Mesendoderm (in vitro differentiated cells): ENCODE measurements around the gene RTL9.
"Not testable (repeated sequence)": the region's sequence is repeated elsewhere in the genome, so short reads cannot be mapped to it uniquely, and the experiment has no call there.

Experiments used
- DNase-seq: peaks from one replicate; pipeline ENCODE4 v3.0.0; 2013
- H2AK5ac ChIP-seq: 2 replicates; pipeline ENCODE4 v1.6.1; 2013; ENCODE audit warnings: low read length, inconsistent platforms
- H2BK120ac ChIP-seq: 2 replicates; pipeline ENCODE4 v1.6.1; 2013; ENCODE audit warnings: low read depth, mild to moderate bottlenecking, low read length, moderate library complexity, mixed read lengths
- H2BK15ac ChIP-seq: replicated peaks from 2 replicates; pipeline ENCODE4 v1.6.1; 2013; ENCODE audit warnings: low read depth, mild to moderate bottlenecking, moderate library complexity
- H2BK5ac ChIP-seq: 2 replicates; pipeline ENCODE4 v1.6.1; 2013; ENCODE audit warnings: low read length, inconsistent platforms
- H3K18ac ChIP-seq: 2 replicates; pipeline ENCODE4 v1.6.1; 2013; ENCODE audit warnings: mild to moderate bottlenecking, low read length, mixed read lengths
- H3K23ac ChIP-seq: one replicate; pipeline ENCODE4 v1.6.1; 2013; ENCODE audit warnings: low read length
- H3K27ac ChIP-seq: 2 replicates; pipeline ENCODE4 v1.5.1; 2013; ENCODE audit warnings: low read depth, mild to moderate bottlenecking, inconsistent platforms, low read length, moderate library complexity
- H3K27me3 ChIP-seq: 2 replicates; pipeline ENCODE4 v1.6.1; 2013; ENCODE audit warnings: low read length, control low read depth, mild to moderate bottlenecking, inconsistent platforms; ENCODE audit not compliant: insufficient read depth, poor library complexity
- H3K36me3 ChIP-seq: 2 replicates; pipeline ENCODE4 v1.6.1; 2013; ENCODE audit warnings: low read length, inconsistent platforms; ENCODE audit not compliant: control insufficient read depth, insufficient read depth
- H3K4ac ChIP-seq: one replicate; pipeline ENCODE4 v1.6.1; 2013; ENCODE audit warnings: low read depth, mild to moderate bottlenecking, low read length, moderate library complexity
- H3K4me1 ChIP-seq: 2 replicates; pipeline ENCODE4 v1.6.1; 2013; ENCODE audit warnings: low read depth, low read length, inconsistent platforms; ENCODE audit not compliant: control insufficient read depth
- H3K4me2 ChIP-seq: 2 replicates; pipeline ENCODE4 v1.6.1; 2013; ENCODE audit warnings: low read length
- H3K4me3 ChIP-seq: 2 replicates; pipeline ENCODE4 v1.5.1; 2013; ENCODE audit warnings: mild to moderate bottlenecking, low read length
- H3K56ac ChIP-seq: one replicate; pipeline ENCODE4 v1.6.1; 2013; ENCODE audit warnings: low read length
- H3K79me1 ChIP-seq: 2 replicates; pipeline ENCODE4 v1.6.1; 2013; ENCODE audit warnings: low read length, inconsistent platforms
- H3K79me2 ChIP-seq: 2 replicates; pipeline ENCODE4 v1.6.1; 2013; ENCODE audit warnings: mild to moderate bottlenecking, low read length; ENCODE audit not compliant: control insufficient read depth, insufficient read depth
- H3K9ac ChIP-seq: 2 replicates; pipeline ENCODE4 v1.6.1; 2013; ENCODE audit warnings: low read length, inconsistent platforms
- H4K5ac ChIP-seq: one replicate; pipeline ENCODE4 v1.6.1; 2013; ENCODE audit warnings: low read length
- H4K8ac ChIP-seq: one replicate; pipeline ENCODE4 v1.6.1; 2013; ENCODE audit warnings: low read depth, mild to moderate bottlenecking, control low read depth, low read length, moderate library complexity
- WGBS: extraction: QIAGEN DNeasy Blood & Tissue Kit; methylation state at CpG from one replicate; pipeline ENCODE4 v1.1.7; 2013; ENCODE audit warnings: low lambda C conversion rate, missing lambda C conversion rate; ENCODE audit not compliant: insufficient coverage; ENCODE audit errors: extremely low coverage; 5-methylcytosine and 5-hydroxymethylcytosine counted together

The RTL9 gene

DNA sequence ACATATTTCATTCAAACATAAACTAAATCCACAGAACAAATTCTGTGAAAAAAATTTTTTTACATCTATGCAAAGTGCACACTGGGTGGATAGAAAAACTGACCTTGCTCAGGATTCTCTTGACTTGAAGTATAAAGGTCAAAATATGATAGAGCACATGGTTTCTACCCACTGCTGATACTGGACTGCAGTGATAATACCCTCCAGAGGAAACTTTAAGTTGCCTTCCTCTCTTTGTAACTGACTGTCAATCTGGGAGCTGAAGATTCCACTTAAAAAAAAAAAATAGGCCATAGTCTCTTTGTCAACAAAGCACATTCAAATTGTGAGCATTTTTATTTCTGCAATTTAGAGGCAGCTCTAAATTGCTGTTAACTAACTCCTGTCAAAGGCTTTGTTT is 37.6 kb upstream of the RTL9 start:
- H3K36me3 ChIP-seq: no peaks in the 10 kb centered on the region
- H2BK120ac ChIP-seq: no peak overlapping the region
- no peak overlapping the region for H3K27ac ChIP-seq
- H3K4me3 ChIP-seq: no peak overlapping the region
- H2BK5ac ChIP-seq: no peak overlapping the region
- H3K4me2 ChIP-seq: no peak overlapping the region
- H3K56ac ChIP-seq: no peak overlapping the region
- no peak for DNase-seq
- no peak overlapping the region for H3K18ac ChIP-seq
- no peak overlapping the region for H2BK15ac ChIP-seq
- H2AK5ac ChIP-seq: no peak overlapping the region
- no peaks in the 10 kb centered on the region for H3K4me1 ChIP-seq
- H4K5ac ChIP-seq: no peak overlapping the region
- H3K4ac ChIP-seq: no peak overlapping the region
- H3K79me2 ChIP-seq: no peaks in the 10 kb centered on the region
- no peak overlapping the region for H4K8ac ChIP-seq
- no peaks in the 10 kb centered on the region for H3K79me1 ChIP-seq
- H3K27me3 ChIP-seq: no peaks in the 10 kb centered on the region
- H3K9ac ChIP-seq: no peak overlapping the region
- H3K23ac ChIP-seq: no peak overlapping the region

- no peak overlapping the region for H2AK5ac ChIP-seq
- H3K9ac ChIP-seq: no peak overlapping the region
- no peaks in the 10 kb centered on the region for H3K79me1 ChIP-seq
- H3K4me1 ChIP-seq: no peaks in the 10 kb centered on the region
- no peaks in the 10 kb centered on the region for H3K79me2 ChIP-seq
- no peak overlapping the region for H3K4ac ChIP-seq
- no peaks in the 10 kb centered on the region for H3K27me3 ChIP-seq
- H3K4me2 ChIP-seq: no peak overlapping the region
- no peak overlapping the region for H3K27ac ChIP-seq
- no peak overlapping the region for H3K4me3 ChIP-seq
- no peak overlapping the region for H3K56ac ChIP-seq
- H2BK120ac ChIP-seq: no peak overlapping the region
- DNase-seq: no peak
- H2BK15ac ChIP-seq: no peak overlapping the region
- H3K18ac ChIP-seq: no peak overlapping the region
- no peak overlapping the region for H3K23ac ChIP-seq
- H4K5ac ChIP-seq: no peak overlapping the region
- H3K36me3 ChIP-seq: no peaks in the 10 kb centered on the region
- no peak overlapping the region for H4K8ac ChIP-seq
- H2BK5ac ChIP-seq: no peak overlapping the region
- WGBS: no CpG with 5 or more reads among the region's 3 CpGs
Measured at GRCh38 chrX:110321670-110322069, 37.0 kb upstream of the RTL9 start.

- Histone ChIP-seq H2BK5ac (no peak overlapping the region), H3K4me3 (no peak overlapping the region)
- no CpG with 5 or more reads among the region's 4 CpGs for WGBS
Measured at GRCh38 chrX:110322603-110323002, 36.0 kb upstream of the RTL9 start.

GRCh38 chrX:110326712-110327111 is 31.9 kb upstream of the RTL9 start:
- Histone ChIP-seq H2BK5ac (no peak overlapping the region), H3K79me2 (no peaks in the 10 kb centered on the region), H3K56ac (no peak overlapping the region), H2BK15ac (no peak overlapping the region), H3K9ac (no peak overlapping the region), H2BK120ac (no peak overlapping the region), H2AK5ac (no peak overlapping the region), H3K18ac (no peak overlapping the region), H3K79me1 (no peaks in the 10 kb centered on the region), H3K27me3 (no peaks in the 10 kb centered on the region), H3K27ac (no peak overlapping the region), H3K36me3 (no peaks in the 10 kb centered on the region), H3K4me3 (no peak overlapping the region), H3K23ac (no peak overlapping the region), H3K4ac (no peak overlapping the region), H3K4me1 (no peaks in the 10 kb centered on the region), H4K8ac (no peak overlapping the region), H3K4me2 (no peak overlapping the region), H4K5ac (no peak overlapping the region)
- DNase-seq: no peak
- no CpG with 5 or more reads among the region's 4 CpGs for WGBS

More at GRCh38 chrX:110322603-110323002, 36.0 kb upstream of the RTL9 start:
- Histone ChIP-seq H3K56ac (no peak overlapping the region), H3K27me3 (no peaks in the 10 kb centered on the region), H3K36me3 (no peaks in the 10 kb centered on the region), H4K5ac (no peak overlapping the region), H2BK15ac (no peak overlapping the region), H3K79me1 (no peaks in the 10 kb centered on the region), H4K8ac (no peak overlapping the region), H3K4me1 (no peaks in the 10 kb centered on the region), H3K18ac (no peak overlapping the region), H3K4ac (no peak overlapping the region), H3K4me2 (no peak overlapping the region), H3K9ac (no peak overlapping the region), H2AK5ac (no peak overlapping the region), H3K79me2 (no peaks in the 10 kb centered on the region), H3K23ac (no peak overlapping the region), H3K27ac (no peak overlapping the region), H2BK120ac (no peak overlapping the region)
- no peak for DNase-seq

GRCh38 chrX:110327336-110327735 is 31.3 kb upstream of the RTL9 start:
- no peak overlapping the region for H3K23ac ChIP-seq
- no peaks in the 10 kb centered on the region for H3K79me2 ChIP-seq
- H3K56ac ChIP-seq: no peak overlapping the region
- no peak overlapping the region for H4K8ac ChIP-seq
- no peak overlapping the region for H3K4me2 ChIP-seq
- WGBS: no CpG with 5 or more reads among the region's 1 CpG
- no peak for DNase-seq
- no peaks in the 10 kb centered on the region for H3K36me3 ChIP-seq
- no peak overlapping the region for H2BK15ac ChIP-seq
- no peak overlapping the region for H2BK5ac ChIP-seq
- H3K79me1 ChIP-seq: no peaks in the 10 kb centered on the region
- no peak overlapping the region for H2BK120ac ChIP-seq
- H3K27ac ChIP-seq: no peak overlapping the region
- no peaks in the 10 kb centered on the region for H3K27me3 ChIP-seq
- no peak overlapping the region for H3K4ac ChIP-seq
- no peak overlapping the region for H2AK5ac ChIP-seq
- H3K4me1 ChIP-seq: no peaks in the 10 kb centered on the region
- H3K9ac ChIP-seq: no peak overlapping the region
- H3K18ac ChIP-seq: no peak overlapping the region
- no peak overlapping the region for H3K4me3 ChIP-seq
- no peak overlapping the region for H4K5ac ChIP-seq

DNA sequence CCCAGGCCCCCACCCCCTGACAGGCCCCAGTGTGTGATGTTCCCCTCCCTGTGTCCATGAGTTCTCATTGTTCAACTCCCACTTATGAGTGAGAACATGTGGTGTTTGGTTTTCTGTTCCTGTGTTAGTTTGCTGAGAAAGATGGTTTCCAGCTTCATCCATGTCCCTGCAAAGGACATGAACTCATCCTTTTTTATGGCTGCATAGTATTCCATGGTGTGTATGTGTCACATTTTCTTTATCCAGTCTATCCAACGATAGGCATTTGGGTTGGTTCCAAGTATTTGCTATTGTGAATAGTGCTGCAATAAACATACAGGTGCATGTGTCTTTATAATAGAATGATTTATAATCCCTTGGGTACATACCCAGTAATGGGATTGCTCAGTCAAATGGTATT is 30.0 kb upstream of the RTL9 start:
- DNase-seq, H2AK5ac ChIP-seq, H3K27ac ChIP-seq, H4K8ac ChIP-seq, H3K4me1 ChIP-seq, H3K27me3 ChIP-seq, H3K4me2 ChIP-seq, H3K79me1 ChIP-seq, H4K5ac ChIP-seq, H3K4ac ChIP-seq, H3K9ac ChIP-seq, H3K23ac ChIP-seq, H3K4me3 ChIP-seq, H3K18ac ChIP-seq, H2BK15ac ChIP-seq, H2BK120ac ChIP-seq, H3K79me2 ChIP-seq, H2BK5ac ChIP-seq, H3K56ac ChIP-seq, H3K36me3 ChIP-seq: not testable (repeated sequence)
- WGBS: no CpG with 5 or more reads among the region's 1 CpG
